NCI-H2081 treated with DMSO at 0.1 percent for 48 hours (cell line): ENCODE results near the gene GARRE1.
A peak's percentile ranks its signal among the peaks of the same experiment; 100 is the strongest.
"Not testable (repeated sequence)": the region's sequence is repeated elsewhere in the genome, so short reads cannot be mapped to it uniquely, and the experiment has no call there.

Source experiments
- DNase-seq: peaks from one replicate; lab custom pipeline; 2025; lab: John Stamatoyannopoulos, UW

Gene GARRE1

GRCh38 chr19:34254046-34254697 is at the start of gene GARRE1:
GARRE1 (plus strand) TSS chr19:34254554; CDS start chr19:34300474, 45,920 bp downstream.
- peak; percentile 15 for DNase-seq

- DNase-seq = not testable (repeated sequence)
Observed at GRCh38 chr19:34205324-34205723, 49.0 kb upstream of the GARRE1 start.

GRCh38 chr19:34208291-34208884 is 46.0 kb upstream of the GARRE1 start:
- DNase-seq = no peak

- DNase-seq = no peak
Observed at GRCh38 chr19:34209726-34210125, 44.6 kb upstream of the GARRE1 start.

GRCh38 chr19:34213283-34213682 is 41.1 kb upstream of the GARRE1 start:
- DNase-seq = no peak

GRCh38 chr19:34214040-34214439 is 40.3 kb upstream of the GARRE1 start:
- no peak for DNase-seq

- no peak for DNase-seq
Observed at GRCh38 chr19:34215006-34215665, 39.2 kb upstream of the GARRE1 start.

GRCh38 chr19:34215666-34216038 is 38.7 kb upstream of the GARRE1 start:
- no peak for DNase-seq

- not testable (repeated sequence) for DNase-seq
Observed at GRCh38 chr19:34216745-34217219, 37.6 kb upstream of the GARRE1 start.

GRCh38 chr19:34217952-34218817 is 36.2 kb upstream of the GARRE1 start:
- peak; percentile 90 for DNase-seq

- peak; percentile 50 for DNase-seq
Observed at GRCh38 chr19:34218818-34219164, 35.6 kb upstream of the GARRE1 start.

- peak; percentile 32 for DNase-seq
Observed at GRCh38 chr19:34220472-34221063, 33.8 kb upstream of the GARRE1 start.

GRCh38 chr19:34222386-34222785 is 32.0 kb upstream of the GARRE1 start:
- DNase-seq = no peak

- no peak for DNase-seq
Observed at GRCh38 chr19:34224996-34225658, 29.2 kb upstream of the GARRE1 start.

- DNase-seq = no peak
Observed at GRCh38 chr19:34225659-34226015, 28.7 kb upstream of the GARRE1 start.

- no peak for DNase-seq
Observed at GRCh38 chr19:34226036-34226435, 28.3 kb upstream of the GARRE1 start.

GRCh38 chr19:34228347-34228746 is 26.0 kb upstream of the GARRE1 start:
- DNase-seq = no peak

- DNase-seq = no peak
Observed at GRCh38 chr19:34228762-34229161, 25.6 kb upstream of the GARRE1 start.

- no peak for DNase-seq
Observed at GRCh38 chr19:34229721-34230120, 24.6 kb upstream of the GARRE1 start.

GRCh38 chr19:34230820-34231219 is 23.5 kb upstream of the GARRE1 start:
- DNase-seq = no peak

GRCh38 chr19:34231439-34231838 is 22.9 kb upstream of the GARRE1 start:
- no peak for DNase-seq
